Inflammatory macrophage treated with lipopolysaccharide for 1 hour (primary cell): ENCODE measurements around the gene ANGPTL8.

Source experiments
- DNase-seq, 2 donors: peaks; one replicate each; pipeline ENCODE4 v3.0.0-alpha.2; 2020 to 2022

The ANGPTL8 gene

GRCh38 chr19:11204076-11204602 is 35.3 kb upstream of the ANGPTL8 start:
- no peak for DNase-seq

GRCh38 chr19:11204943-11205349 is 34.5 kb upstream of the ANGPTL8 start:
- no peak for DNase-seq

DNA sequence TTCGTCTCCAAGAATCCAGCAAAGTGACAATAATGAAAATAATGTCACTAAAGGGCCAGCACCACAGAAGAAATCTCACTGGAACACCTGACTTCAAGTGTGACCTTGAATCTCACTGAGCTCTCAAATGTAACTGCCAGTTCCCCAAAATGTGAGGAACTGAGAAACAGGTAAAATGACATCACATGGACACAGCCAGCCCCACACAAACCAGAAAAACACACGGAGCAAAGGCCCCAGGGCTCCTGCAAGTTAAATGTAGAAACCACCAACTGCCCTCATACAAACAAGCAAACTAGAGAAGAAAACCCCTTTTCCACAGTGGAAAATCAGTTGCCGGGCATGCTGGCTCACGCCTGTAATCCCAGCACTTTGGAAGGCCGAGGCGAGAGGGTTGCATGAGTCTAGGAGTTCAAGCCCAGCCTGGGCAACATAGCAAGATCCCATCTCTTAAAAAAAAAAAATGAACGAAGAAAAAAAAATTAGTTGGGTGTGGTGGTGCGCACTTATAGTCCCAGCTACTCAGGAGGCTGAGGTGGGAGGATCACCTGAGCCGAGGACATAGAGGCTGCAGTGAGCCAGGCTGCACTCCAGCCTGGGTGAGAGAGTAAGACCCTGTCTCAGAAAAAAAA is 33.4 kb upstream of the ANGPTL8 start:
- DNase-seq: no peak

DNA sequence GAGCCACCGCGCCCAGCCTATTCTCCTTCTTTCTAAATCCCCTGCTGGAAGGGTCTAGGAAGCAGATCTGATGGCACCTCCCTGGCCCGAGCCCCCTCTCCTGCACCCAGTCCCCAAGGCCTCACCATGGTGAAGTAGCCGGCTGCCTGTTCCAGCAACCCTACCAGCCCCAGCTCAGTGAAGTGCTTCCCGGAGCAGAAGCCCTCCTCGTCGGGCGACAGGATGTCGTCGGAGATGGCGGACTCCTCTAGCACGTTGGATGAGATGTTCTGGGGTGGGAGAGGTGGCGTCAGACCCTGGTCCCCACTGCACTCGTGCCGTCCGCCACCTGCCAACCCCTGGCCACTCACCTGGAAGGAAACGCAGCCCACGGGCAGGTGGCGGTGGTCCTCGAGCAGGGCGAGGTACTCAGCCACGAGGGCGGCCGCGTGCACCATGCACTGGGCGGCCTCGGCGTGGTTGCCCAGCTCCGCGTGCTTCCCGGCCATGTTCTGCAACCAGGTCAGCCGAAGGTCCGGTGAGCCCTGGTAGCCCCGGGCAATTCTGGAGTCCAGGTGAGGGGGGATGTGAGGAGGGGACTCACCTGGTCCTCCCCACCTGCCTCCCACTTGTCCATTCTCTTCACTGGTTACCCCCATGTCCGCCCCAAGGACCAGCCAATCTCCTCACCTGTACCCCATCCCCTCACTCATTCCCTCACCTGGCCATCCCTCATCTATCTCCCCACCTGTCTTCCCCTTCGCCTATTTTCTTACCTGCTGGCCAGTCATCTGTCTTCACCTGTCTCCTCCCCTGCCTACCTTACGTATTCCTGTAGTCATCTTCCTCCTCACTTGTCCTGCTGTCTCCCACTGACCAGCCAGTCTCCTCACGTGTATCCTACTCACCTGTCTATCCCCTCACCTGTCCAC is 30.6 kb upstream of the ANGPTL8 start:
- DNase-seq: no peak

- DNase-seq: no peak
Measured at GRCh38 chr19:11209839-11210655, 29.4 kb upstream of the ANGPTL8 start.

GRCh38 chr19:11210656-11210928 is 28.8 kb upstream of the ANGPTL8 start:
- DNase-seq: no peak

- no peak for DNase-seq
Measured at GRCh38 chr19:11214387-11214786, 25.0 kb upstream of the ANGPTL8 start.

- no peak for DNase-seq
Measured at GRCh38 chr19:11221082-11221598, 18.3 kb upstream of the ANGPTL8 start.

DNA sequence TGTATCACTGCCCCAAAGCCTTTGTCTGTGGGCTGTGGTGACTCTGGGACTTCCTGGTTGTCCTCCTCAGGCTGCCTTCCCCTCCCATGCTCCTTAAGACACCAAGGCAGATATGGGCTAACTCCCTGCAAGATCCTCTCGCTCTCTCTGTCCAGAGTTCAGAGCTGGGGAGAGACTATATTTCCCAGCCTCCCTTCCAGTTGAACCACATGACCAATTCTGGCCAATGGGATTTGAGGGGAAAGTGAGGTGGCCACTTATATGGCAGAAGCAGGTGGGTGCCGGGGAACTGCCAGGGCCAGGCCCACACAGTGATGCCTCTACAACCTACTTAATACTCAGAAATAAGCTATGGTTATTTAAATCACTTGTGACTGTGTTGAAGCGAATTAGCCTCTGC is 16.2 kb upstream of the ANGPTL8 start:
- DNase-seq: peak in 1 of 2 donors; percentile 29

- no peak for DNase-seq
Measured at GRCh38 chr19:11224429-11224828, 15.0 kb upstream of the ANGPTL8 start.

GRCh38 chr19:11225172-11225571 is 14.2 kb upstream of the ANGPTL8 start:
- no peak for DNase-seq

DNA sequence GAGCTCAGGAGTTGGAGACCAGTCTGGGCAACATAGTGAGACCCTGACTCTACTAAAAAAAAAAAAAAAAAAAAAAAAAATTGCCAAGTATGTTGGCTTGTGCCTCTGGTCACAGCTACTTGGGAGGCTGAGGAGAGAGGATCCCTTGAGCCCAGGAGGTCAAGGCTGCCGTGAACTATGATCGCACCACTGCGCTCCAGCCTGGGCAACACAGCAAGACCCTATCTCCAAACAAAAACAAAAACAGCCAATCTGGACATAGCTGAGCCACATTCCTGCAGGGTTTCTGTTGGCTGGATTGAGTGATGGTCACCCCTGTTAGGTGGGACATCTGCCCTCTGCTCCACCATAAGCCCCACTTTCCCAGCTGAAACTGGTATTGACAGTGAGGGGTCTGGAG is 13.6 kb upstream of the ANGPTL8 start:
- no peak for DNase-seq

DNA sequence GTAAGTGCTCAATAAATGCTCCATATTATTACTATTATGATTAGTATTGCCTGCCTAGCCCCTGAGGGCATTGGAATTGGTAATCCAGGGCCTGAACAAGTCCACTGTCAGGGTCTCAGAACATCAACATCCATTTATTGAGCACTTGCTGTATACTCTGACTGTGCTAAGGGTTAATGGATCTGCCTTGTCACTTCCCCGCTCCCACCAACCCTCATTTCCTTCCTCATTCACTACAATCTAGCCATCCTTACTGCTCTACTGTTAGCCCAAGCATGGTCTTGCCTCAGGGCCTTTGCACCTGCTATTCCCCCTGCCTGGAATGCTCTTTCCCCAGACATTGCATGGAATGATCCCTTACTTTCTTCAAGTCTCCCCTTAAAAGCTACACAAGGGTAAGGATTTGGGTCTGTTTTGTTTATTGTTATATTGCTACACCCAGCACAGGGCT is 12.7 kb upstream of the ANGPTL8 start:
- DNase-seq: no peak

DNA sequence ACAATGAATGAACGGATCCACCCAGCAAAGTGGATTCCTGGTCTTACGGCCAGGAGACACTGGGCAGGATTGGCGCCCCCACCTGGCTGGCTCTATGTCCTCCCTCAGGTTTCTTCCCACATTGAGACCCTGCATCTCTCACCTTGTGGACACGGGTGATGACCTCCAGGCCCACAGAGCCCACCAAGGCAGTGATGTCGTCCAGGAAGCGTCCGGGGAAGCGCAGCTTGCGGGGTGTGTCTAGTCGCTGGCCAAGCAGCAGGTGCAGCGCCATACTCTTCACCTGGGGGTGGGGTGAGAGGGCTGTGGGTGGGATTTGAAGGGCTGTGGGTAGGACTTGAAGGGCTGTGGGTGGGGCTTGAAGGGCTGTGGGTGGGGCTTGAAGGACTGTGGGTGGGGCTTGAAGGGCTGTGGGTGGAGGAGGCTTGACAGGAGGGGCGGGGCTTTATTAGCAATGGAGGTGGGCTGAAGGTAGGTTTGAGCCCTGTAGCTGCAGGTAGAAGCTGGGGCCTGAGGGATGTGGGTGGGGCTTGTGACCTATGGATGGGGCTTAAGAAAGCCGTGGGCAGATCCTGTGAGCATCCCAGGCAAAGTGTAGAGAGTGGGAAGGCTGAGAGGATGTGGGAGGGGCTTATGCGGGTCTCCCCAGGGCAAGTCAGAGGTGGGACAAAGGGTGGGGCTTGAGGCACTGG is 12.1 kb upstream of the ANGPTL8 start:
- no peak for DNase-seq

DNA sequence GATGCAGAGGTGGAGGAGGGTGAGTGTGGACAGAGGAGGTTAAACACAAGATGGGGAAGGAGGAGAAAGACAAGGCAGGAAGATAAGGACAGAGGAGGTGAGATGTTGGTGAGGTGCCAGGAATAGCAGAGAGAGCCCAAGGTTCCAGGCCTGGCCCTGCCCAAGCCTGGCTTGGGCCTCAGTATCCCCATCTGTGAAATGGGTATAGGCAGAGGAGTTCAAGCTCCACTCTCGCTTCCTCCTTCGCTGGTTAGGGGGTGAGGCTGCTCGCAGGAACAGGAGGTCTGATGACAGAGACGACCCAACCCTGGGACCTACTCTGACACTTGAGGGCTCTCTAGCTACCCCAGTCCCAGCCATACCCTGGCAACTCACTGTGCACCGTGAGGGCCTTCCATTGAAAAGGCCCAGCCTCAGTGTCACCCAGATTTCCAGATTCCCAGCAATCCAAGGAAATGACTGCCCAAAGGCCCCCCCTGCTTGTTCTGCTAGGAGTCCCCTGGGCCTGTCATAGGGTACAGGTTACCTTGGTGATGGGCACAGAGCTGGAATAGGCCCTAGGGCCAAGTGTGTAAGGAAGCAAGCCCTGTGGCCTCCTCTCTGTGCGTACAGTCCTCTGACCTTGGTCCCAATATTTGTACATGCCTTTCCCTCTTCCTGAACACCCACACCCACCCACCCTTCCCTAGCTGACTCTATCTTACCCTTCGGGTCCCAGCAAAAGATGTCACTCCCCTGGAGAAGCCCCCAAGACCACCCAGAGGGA is 8.6 kb upstream of the ANGPTL8 start:
- no peak for DNase-seq

- no peak for DNase-seq
Measured at GRCh38 chr19:11232555-11232954, 6.9 kb upstream of the ANGPTL8 start.

DNA sequence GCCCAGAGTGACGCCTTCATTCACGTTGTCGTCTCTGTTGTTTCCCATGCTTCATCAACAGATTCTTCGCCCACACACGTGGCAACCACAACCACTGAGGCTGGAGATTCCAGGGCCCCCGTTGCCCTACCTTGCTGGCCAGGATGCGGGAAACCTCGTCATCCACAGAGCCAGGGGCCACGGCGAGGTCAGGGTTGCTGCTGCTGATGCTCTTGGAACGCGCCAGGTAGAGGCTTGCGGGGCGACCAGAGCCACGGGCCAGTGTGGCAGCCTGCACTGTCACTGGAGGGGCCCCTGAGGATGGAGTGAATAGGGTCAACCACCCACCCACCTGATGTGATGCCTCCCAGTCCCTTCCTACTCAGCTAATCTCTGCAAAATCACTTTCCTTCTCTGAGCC is 6.3 kb upstream of the ANGPTL8 start:
- no peak for DNase-seq

GRCh38 chr19:11234486-11235075 is 4.8 kb upstream of the ANGPTL8 start:
- no peak for DNase-seq

DNA sequence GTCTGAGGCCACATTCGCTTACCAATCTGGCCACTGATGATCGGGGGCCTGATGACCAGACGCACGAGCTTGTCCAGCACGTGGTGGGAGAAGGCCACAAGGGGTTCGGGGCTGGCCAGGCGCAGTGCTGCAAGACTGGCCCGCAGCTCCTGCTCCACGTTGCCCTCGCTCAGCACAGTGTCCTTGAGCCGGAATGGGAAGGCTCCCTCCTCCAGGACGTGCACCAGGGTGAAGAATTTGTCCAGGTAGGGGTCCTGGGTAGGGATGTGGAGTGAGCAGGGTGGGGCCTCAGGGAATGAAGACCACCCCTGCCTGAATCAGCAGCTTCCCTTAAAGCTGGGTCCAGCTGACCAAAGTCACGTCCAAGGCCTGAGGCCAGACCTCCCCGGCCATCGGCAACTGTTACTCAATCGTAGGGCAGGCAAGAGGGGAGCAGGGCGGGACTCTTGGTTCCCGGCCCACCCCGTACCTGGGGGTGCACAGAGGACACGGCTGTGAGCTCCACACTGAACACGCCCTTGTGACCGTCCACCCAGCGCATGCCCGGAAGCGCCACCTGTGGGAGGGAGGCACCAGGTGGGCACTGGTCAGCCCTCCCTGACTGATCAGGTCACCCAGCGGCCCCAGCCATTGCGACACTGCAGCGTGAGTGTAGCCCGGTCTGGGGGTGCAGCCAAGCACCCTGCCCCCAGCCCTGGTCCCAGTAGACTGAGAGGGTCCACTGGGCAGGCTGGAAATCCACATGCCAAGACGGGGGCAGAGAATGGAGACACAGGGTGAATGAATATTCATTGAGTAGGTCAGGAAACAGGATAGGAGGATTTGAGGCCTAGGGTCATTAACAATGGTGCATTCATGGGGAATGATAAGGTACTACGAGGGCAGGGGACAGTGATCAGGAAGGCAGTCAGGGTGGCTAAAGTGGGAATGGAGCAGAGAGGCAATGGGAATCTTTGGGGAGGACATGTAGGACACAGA is 2.8 kb upstream of the ANGPTL8 start:
- no peak for DNase-seq

DNA sequence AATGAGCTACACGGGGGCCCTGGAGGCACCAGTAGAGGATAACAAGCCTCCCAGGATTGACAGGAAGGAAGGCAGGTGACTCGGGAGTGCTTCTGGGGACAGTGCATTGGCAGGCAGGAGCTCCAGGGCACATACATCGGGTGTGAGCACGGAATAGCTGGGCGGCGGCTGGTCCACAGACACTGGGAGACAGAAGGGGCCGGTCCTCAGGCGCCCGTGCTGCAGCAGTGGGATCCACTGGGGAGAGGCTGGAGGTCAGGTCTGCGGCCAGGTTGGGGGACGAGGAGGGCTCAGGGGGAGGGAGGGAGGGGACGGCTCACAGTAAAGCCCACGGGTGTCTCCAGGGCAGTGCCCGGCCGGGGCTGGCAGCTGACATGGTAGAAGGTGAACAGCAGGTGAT is 2.1 kb upstream of the ANGPTL8 start:
- DNase-seq: no peak
